ENCODE data around the gene FXR2.

DNA sequence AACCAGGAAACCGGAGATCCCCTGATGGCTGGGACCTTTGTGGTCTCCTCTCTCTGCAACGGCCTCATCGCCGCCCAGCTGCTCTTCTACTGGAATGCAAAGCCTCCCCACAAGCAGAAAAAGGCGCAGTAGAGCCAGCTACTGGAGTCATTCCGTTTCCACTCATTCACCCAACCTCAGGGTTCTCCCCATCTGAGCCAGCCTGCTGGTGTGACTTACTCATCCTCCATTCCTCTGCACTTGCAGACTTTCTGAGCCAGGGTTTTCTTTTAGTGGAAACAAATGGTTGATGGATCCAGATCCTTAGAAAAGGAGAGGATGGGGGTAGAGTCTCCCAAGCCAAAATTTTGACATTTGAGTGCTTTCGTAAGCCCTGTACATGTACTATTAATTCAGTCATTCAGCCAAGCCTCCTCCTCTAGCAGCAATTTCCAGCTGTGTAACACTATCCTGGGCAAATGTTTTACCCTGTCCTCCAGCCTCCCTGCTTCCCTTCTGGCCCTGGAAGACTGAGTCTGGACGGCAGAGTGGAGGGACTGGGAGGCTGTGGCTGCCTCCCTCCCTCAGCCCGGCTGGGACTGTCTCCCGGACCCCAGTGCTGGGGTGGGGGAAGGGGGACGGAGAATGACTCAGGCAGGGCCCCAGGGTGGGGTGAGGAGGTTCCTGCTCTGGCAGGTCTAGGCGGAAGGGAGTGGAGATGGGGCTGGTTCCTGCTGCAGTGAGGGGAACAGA is 27.1 kb downstream of the FXR2 start:
- TF ChIP-seq TARDBP (IDR thresholded peaks at IDR 0.05) (no peak), BACH1 (tag; IDR thresholded peaks at IDR 0.05) (no peak), GABPB2 (CRISPR knock-in tag; conservative IDR thresholded peaks at IDR 0.05) (no peak), HMG20B (CRISPR knock-in tag; IDR thresholded peaks at IDR 0.05) (no peak), ZKSCAN8 (CRISPR knock-in tag; IDR thresholded peaks at IDR 0.05) (no peak)
- TF ChIP-seq, protein P1, sequence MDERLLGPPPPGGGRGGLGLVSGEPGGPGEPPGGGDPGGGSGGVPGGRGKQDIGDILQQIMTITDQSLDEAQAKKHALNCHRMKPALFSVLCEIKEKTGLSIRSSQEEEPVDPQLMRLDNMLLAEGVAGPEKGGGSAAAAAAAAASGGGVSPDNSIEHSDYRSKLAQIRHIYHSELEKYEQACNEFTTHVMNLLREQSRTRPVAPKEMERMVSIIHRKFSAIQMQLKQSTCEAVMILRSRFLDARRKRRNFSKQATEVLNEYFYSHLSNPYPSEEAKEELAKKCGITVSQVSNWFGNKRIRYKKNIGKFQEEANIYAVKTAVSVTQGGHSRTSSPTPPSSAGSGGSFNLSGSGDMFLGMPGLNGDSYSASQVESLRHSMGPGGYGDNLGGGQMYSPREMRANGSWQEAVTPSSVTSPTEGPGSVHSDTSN (CRISPR knock-in tag; IDR thresholded peaks at IDR 0.05; ENCODE audit: low read depth), result no peak
- TF ChIP-seq, protein P1 (tag; conservative IDR thresholded peaks at IDR 0.05; ENCODE audit: low read depth), result no peak
- TF ChIP-seq, protein P2, sequence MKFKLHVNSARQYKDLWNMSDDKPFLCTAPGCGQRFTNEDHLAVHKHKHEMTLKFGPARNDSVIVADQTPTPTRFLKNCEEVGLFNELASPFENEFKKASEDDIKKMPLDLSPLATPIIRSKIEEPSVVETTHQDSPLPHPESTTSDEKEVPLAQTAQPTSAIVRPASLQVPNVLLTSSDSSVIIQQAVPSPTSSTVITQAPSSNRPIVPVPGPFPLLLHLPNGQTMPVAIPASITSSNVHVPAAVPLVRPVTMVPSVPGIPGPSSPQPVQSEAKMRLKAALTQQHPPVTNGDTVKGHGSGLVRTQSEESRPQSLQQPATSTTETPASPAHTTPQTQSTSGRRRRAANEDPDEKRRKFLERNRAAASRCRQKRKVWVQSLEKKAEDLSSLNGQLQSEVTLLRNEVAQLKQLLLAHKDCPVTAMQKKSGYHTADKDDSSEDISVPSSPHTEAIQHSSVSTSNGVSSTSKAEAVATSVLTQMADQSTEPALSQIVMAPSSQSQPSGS (CRISPR knock-in tag; IDR thresholded peaks at IDR 0.05), result no peak
- TF ChIP-seq, protein P3, sequence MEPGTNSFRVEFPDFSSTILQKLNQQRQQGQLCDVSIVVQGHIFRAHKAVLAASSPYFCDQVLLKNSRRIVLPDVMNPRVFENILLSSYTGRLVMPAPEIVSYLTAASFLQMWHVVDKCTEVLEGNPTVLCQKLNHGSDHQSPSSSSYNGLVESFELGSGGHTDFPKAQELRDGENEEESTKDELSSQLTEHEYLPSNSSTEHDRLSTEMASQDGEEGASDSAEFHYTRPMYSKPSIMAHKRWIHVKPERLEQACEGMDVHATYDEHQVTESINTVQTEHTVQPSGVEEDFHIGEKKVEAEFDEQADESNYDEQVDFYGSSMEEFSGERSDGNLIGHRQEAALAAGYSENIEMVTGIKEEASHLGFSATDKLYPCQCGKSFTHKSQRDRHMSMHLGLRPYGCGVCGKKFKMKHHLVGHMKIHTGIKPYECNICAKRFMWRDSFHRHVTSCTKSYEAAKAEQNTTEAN (CRISPR knock-in tag; IDR thresholded peaks at IDR 0.05), result no peak

All from K562 (cell line).